ENCODE data around the gene FBLN1.

FBLN1 gene

DNA sequence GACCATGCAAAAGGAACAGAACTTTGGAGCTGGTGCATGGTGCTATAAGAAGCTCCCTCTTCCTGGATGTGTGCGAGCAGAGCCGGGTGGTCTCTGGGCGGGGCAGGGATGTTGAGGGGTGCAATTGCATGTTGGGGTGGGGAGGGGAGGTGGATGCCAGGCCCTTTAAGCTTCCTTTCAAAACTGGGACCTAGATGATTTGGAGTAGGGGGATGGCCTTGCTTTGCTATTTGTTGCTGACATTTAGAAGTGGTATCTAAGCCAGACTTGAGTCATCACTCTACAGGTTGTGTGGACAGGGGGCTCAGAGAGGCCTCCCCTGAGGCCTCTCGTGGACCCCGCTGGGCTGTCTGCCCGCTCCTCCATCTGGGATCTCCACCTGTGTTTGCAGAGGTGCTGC is 24.8 kb downstream of the FBLN1 start:
- Histone ChIP-seq H3K79me2 (ENCODE audit: insufficient read depth, low read length) (no peaks in the 10 kb centered on the region), H4K20me1 (ENCODE audit: insufficient read depth, low read length, poor library complexity, severe bottlenecking) (no peaks in the 10 kb centered on the region), H3K9me2 (replicated peaks; ENCODE audit: low read depth, low read length) (no peaks in the 10 kb centered on the region), H3K4me3 (ENCODE audit: low read length, poor library complexity, severe bottlenecking) (no peak overlapping the region), H3K9me3 (ENCODE audit: insufficient read depth, low read depth, low read length) (no peaks in the 10 kb centered on the region), H2AFZ (ENCODE audit: low read length) (no peak overlapping the region), H3K36me3 (ENCODE audit: insufficient read depth, low read length) (no peaks in the 10 kb centered on the region), H3K27me3 (ENCODE audit: insufficient read depth, low read length, poor library complexity, severe bottlenecking) (no peaks in the 10 kb centered on the region), H3K4me2 (ENCODE audit: low read depth, low read length, poor library complexity, severe bottlenecking) (no peak overlapping the region), H3K9ac (ENCODE audit: low read depth, low read length, poor library complexity, severe bottlenecking) (no peak overlapping the region), H3K4me1 (ENCODE audit: insufficient read depth, low read length, poor library complexity, severe bottlenecking) (no peaks in the 10 kb centered on the region), H3F3A (ENCODE audit: low read depth) (no peaks in the 10 kb centered on the region)
- no peak for TF ChIP-seq EZH2phosphoT487 (IDR thresholded peaks at IDR 0.05; ENCODE audit: borderline replicate concordance)

DNA sequence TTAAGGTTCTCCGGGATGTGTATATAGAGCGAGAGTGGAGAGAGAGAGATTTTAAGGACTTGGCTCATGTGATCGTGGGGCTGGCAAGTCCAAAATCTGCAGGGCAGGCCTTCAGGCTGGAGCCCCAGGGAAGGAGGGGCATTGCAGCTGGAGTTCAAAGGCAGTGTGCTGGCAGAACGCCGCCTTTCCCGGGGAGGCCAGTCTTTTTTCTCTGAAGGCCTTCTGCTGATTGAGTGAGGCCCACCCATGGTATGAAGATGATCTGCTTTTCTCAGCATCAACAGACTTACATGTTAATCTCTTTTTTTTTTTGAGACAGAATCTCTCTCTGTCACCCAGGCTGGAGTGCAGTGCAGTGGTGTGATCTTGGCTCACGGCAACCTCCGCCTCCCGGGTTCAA is 25.4 kb downstream of the FBLN1 start:
- H3K27me3 ChIP-seq (ENCODE audit: insufficient read depth, low read length, poor library complexity, severe bottlenecking): no peaks in the 10 kb centered on the region

DNA sequence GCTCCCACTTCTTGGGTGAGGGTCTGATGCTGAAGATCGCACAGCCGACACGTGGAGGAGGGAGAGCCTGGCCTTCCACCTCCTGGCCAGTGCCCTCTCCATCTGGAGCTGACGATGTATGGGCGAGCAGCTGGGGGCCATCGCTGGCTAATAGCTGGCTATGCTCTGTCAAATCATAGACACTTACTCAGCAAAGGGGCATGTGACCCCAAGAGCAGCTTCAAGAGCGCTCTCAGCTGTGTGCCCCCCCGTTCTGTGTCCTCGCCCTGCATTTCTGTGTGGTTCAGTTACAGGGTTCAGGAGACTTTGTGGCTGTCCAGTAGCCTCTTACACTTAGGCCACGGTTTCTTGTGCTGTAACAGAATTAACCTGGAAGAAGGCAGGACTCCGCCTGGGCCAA is 26.4 kb downstream of the FBLN1 start:
- no peaks in the 10 kb centered on the region for H3K4me1 ChIP-seq (ENCODE audit: insufficient read depth, low read length, poor library complexity, severe bottlenecking)
- H3K4me2 ChIP-seq (ENCODE audit: low read depth, low read length, poor library complexity, severe bottlenecking): no peak overlapping the region
- H3F3A ChIP-seq (ENCODE audit: low read depth): no peaks in the 10 kb centered on the region
- TF ChIP-seq, protein P1, sequence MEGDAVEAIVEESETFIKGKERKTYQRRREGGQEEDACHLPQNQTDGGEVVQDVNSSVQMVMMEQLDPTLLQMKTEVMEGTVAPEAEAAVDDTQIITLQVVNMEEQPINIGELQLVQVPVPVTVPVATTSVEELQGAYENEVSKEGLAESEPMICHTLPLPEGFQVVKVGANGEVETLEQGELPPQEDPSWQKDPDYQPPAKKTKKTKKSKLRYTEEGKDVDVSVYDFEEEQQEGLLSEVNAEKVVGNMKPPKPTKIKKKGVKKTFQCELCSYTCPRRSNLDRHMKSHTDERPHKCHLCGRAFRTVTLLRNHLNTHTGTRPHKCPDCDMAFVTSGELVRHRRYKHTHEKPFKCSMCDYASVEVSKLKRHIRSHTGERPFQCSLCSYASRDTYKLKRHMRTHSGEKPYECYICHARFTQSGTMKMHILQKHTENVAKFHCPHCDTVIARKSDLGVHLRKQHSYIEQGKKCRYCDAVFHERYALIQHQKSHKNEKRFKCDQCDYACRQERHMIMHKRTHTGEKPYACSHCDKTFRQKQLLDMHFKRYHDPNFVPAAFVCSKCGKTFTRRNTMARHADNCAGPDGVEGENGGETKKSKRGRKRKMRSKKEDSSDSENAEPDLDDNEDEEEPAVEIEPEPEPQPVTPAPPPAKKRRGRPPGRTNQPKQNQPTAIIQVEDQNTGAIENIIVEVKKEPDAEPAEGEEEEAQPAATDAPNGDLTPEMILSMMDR (conservative IDR thresholded peaks at IDR 0.05; ENCODE audit: low read length): no peak
- no peak for TF ChIP-seq EZH2phosphoT487 (IDR thresholded peaks at IDR 0.05; ENCODE audit: borderline replicate concordance)
- no peaks in the 10 kb centered on the region for H4K20me1 ChIP-seq (ENCODE audit: insufficient read depth, low read length, poor library complexity, severe bottlenecking)
- no peaks in the 10 kb centered on the region for H3K9me3 ChIP-seq (ENCODE audit: insufficient read depth, low read depth, low read length)
- H3K27me3 ChIP-seq (ENCODE audit: insufficient read depth, low read length, poor library complexity, severe bottlenecking): no peaks in the 10 kb centered on the region
- H3K4me3 ChIP-seq (ENCODE audit: low read length, poor library complexity, severe bottlenecking): no peak overlapping the region
- no peaks in the 10 kb centered on the region for H3K9me2 ChIP-seq (replicated peaks; ENCODE audit: low read depth, low read length)
- no peaks in the 10 kb centered on the region for H3K79me2 ChIP-seq (ENCODE audit: insufficient read depth, low read length)
- H3K36me3 ChIP-seq (ENCODE audit: insufficient read depth, low read length): no peaks in the 10 kb centered on the region
- H3K9ac ChIP-seq (ENCODE audit: low read depth, low read length, poor library complexity, severe bottlenecking): no peak overlapping the region
- no peak overlapping the region for H2AFZ ChIP-seq (ENCODE audit: low read length)

More for the DNA sequence above, 25.4 kb downstream of the FBLN1 start:
- Histone ChIP-seq H3K4me1 (ENCODE audit: insufficient read depth, low read length, poor library complexity, severe bottlenecking) (no peaks in the 10 kb centered on the region), H3K4me2 (ENCODE audit: low read depth, low read length, poor library complexity, severe bottlenecking) (no peak overlapping the region), H3K79me2 (ENCODE audit: insufficient read depth, low read length) (no peaks in the 10 kb centered on the region), H3K36me3 (ENCODE audit: insufficient read depth, low read length) (no peaks in the 10 kb centered on the region), H3K9me2 (replicated peaks; ENCODE audit: low read depth, low read length) (no peaks in the 10 kb centered on the region), H3K9ac (ENCODE audit: low read depth, low read length, poor library complexity, severe bottlenecking) (no peak overlapping the region), H3F3A (ENCODE audit: low read depth) (no peaks in the 10 kb centered on the region), H3K9me3 (ENCODE audit: insufficient read depth, low read depth, low read length) (no peaks in the 10 kb centered on the region), H3K4me3 (ENCODE audit: low read length, poor library complexity, severe bottlenecking) (no peak overlapping the region), H2AFZ (ENCODE audit: low read length) (no peak overlapping the region), H4K20me1 (ENCODE audit: insufficient read depth, low read length, poor library complexity, severe bottlenecking) (no peaks in the 10 kb centered on the region)
- TF ChIP-seq, protein P1 (conservative IDR thresholded peaks at IDR 0.05; ENCODE audit: low read length): no peak
- no peak for TF ChIP-seq EZH2phosphoT487 (IDR thresholded peaks at IDR 0.05; ENCODE audit: borderline replicate concordance)

DNA sequence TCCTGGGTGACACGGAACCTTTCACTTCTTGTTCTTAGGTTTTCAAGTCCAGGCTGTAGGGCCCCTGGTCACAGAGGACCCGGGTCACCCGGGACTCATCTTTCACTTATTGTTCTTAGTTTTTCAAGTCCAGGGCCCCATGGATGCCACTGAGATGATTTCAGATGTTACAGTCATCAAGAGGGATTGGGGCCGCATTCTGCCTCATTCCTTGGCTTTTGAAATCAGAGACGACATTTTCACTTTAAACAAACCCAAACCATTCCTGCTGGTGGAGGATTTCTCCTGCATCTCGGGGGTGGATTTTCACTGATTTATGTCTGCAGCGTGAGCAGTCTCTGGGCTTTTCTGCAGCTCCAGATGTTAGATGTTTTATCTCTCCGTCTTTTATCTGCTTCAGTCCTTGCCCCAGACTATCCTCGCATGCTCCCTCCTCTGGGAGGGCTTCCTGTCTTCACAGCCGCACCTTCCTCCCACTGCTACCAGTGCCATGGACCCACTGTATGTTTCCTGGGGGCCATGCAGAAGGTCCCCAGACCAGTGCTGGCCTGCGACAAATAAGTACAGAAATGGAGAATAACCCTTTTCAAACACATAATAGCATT is 27.4 kb downstream of the FBLN1 start:
- Histone ChIP-seq H4K20me1 (ENCODE audit: insufficient read depth, low read length, poor library complexity, severe bottlenecking) (no peaks in the 10 kb centered on the region), H3F3A (ENCODE audit: low read depth) (no peaks in the 10 kb centered on the region), H3K4me2 (ENCODE audit: low read depth, low read length, poor library complexity, severe bottlenecking) (no peak overlapping the region), H3K4me1 (ENCODE audit: insufficient read depth, low read length, poor library complexity, severe bottlenecking) (no peaks in the 10 kb centered on the region), H3K4me3 (ENCODE audit: low read length, poor library complexity, severe bottlenecking) (no peak overlapping the region), H3K36me3 (ENCODE audit: insufficient read depth, low read length) (no peaks in the 10 kb centered on the region), H3K27me3 (ENCODE audit: insufficient read depth, low read length, poor library complexity, severe bottlenecking) (no peaks in the 10 kb centered on the region), H3K9me2 (replicated peaks; ENCODE audit: low read depth, low read length) (no peaks in the 10 kb centered on the region), H3K9ac (ENCODE audit: low read depth, low read length, poor library complexity, severe bottlenecking) (no peak overlapping the region), H3K9me3 (ENCODE audit: insufficient read depth, low read depth, low read length) (no peaks in the 10 kb centered on the region), H2AFZ (ENCODE audit: low read length) (no peak overlapping the region), H3K79me2 (ENCODE audit: insufficient read depth, low read length) (no peaks in the 10 kb centered on the region)
- no peak for TF ChIP-seq EZH2phosphoT487 (IDR thresholded peaks at IDR 0.05; ENCODE audit: borderline replicate concordance)
- TF ChIP-seq, protein P1 (conservative IDR thresholded peaks at IDR 0.05; ENCODE audit: low read length): no peak
